ENCODE measurements around the gene IDE. TPM values are rescaled to one million over a fixed set of nuclear protein-coding genes. Genes with fewer than 3 reads are reported as not detected.

The IDE gene
- total and polyA plus RNA-seq, 9 of the 15 experiments (the other 6 are each of a cell fraction or from before 2014, with no cell fraction given), result 10.2 to 50.6 (median 33.2) TPM

- TF ChIP-seq EP400 (IDR thresholded peaks at IDR 0.05), result no peak; the same call in 1 of the 2 replicates
- peak; percentile 35 to 66; a peak in 2 of 4 replicates for TF ChIP-seq MNT (conservative IDR thresholded peaks at IDR 0.05)
- TF ChIP-seq CBFA2T3 (IDR thresholded peaks at IDR 0.05), result no peak
- TF ChIP-seq RBFOX2 (IDR thresholded peaks at IDR 0.05; ENCODE audit: low read depth, low read length), result peak; percentile 95
- TF ChIP-seq POLR2H (tag; IDR thresholded peaks at IDR 0.05; ENCODE audit: low read depth), result peak; percentile 64
- TF ChIP-seq MIER1 (IDR thresholded peaks at IDR 0.05; ENCODE audit: low read depth), result no peak
- no peak for TF ChIP-seq ASH1L (IDR thresholded peaks at IDR 0.05; ENCODE audit: borderline replicate concordance, low read depth, partially characterized antibody)
- no peak for TF ChIP-seq SPI1 (IDR thresholded peaks at IDR 0.05; ENCODE audit: borderline replicate concordance, low read depth, low read length)
- peak; percentile 41; the same call in 1 of the 2 replicates for TF ChIP-seq MAX (CRISPR knock-in tag; IDR thresholded peaks at IDR 0.05)
- TF ChIP-seq SRSF1 (IDR thresholded peaks at IDR 0.05; ENCODE audit: low read depth, low read length), result no peak
- no peak for TF ChIP-seq ARNT (IDR thresholded peaks at IDR 0.05)
- TF ChIP-seq ZFX (CRISPR knock-in tag; IDR thresholded peaks at IDR 0.05), result peak; percentile 99
- TF ChIP-seq NR2C2 (CRISPR knock-in tag; IDR thresholded peaks at IDR 0.05), result no peak
- peak; percentile 72 for TF ChIP-seq NR2C2 (tag; IDR thresholded peaks at IDR 0.05)
- no peak for TF ChIP-seq IRF1 (CRISPR knock-in tag; IDR thresholded peaks at IDR 0.05; ENCODE audit: borderline replicate concordance)
- peak; percentile 94 for TF ChIP-seq NRF1 (conservative IDR thresholded peaks at IDR 0.05 in 1 of 2, IDR thresholded peaks at IDR 0.05 in 1 of 2)
- TF ChIP-seq FOXO4 (CRISPR knock-in tag; IDR thresholded peaks at IDR 0.05), result no peak
- TF ChIP-seq MED1 (CRISPR knock-in tag; IDR thresholded peaks at IDR 0.05; ENCODE audit: borderline replicate concordance), result no peak
- no peak for TF ChIP-seq XRCC4 (IDR thresholded peaks at IDR 0.05; ENCODE audit: extremely low read depth, insufficient read depth, insufficient read length)
- TF ChIP-seq MXI1 (IDR thresholded peaks at IDR 0.05; ENCODE audit: low read depth, low read length), result no peak
- no peak for TF ChIP-seq MEF2A (IDR thresholded peaks at IDR 0.05; ENCODE audit: control insufficient read depth, low read depth, low read length)
- TF ChIP-seq ZNF217 (CRISPR knock-in tag; IDR thresholded peaks at IDR 0.05), result no peak
- no peak for TF ChIP-seq ZKSCAN8 (CRISPR knock-in tag; IDR thresholded peaks at IDR 0.05)
- no peak for TF ChIP-seq TCF7 (IDR thresholded peaks at IDR 0.05; ENCODE audit: borderline replicate concordance)
- no peak for TF ChIP-seq CHD4 (IDR thresholded peaks at IDR 0.05; ENCODE audit: insufficient read depth, insufficient replicate concordance, low read depth, low read length, poor library complexity, severe bottlenecking)
- TF ChIP-seq ZNF785 (CRISPR knock-in tag; IDR thresholded peaks at IDR 0.05), result no peak
- no peak for TF ChIP-seq KAT2B (IDR thresholded peaks at IDR 0.05; ENCODE audit: low read depth, low read length)
Observed at GRCh38 chr10:92591550-92592022, 17.7 kb upstream of the IDE start (continued).

All from K562 (cell line).